SHP77 (cell line): ENCODE measurements around the gene SORCS2.

Experiments
- DNase-seq, 2 experiments: peaks; one replicate each; lab custom pipeline; 2025; lab: John Stamatoyannopoulos, UW

Gene SORCS2

GRCh38 chr4:7666011-7666410 lies 473.7 kb downstream of the SORCS2 start:
- DNase-seq = no peak

DNA sequence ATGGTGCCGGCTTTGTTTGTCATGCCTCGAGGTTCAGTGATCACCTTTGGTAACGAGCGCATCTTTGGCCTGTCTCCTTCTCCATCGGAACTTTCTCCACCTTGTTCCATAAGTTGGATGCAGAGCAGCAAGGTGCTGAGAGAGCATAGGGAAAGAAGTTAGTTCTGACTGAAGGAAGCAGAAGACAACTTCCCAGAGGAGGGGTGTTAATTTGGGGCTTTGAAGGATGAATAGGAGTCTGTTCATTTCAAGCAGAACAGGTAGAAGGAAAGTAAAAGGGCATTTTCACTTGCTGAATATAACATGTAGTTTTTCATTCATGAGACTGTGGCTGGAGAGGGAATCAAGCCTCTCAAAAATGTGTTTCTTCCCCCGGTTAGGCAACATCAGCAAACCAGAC lies 474.4 kb downstream of the SORCS2 start:
- no peak for DNase-seq

GRCh38 chr4:7668271-7668670 lies 475.9 kb downstream of the SORCS2 start:
- no peak for DNase-seq

GRCh38 chr4:7668826-7669225 lies 476.5 kb downstream of the SORCS2 start:
- DNase-seq = no peak

DNA sequence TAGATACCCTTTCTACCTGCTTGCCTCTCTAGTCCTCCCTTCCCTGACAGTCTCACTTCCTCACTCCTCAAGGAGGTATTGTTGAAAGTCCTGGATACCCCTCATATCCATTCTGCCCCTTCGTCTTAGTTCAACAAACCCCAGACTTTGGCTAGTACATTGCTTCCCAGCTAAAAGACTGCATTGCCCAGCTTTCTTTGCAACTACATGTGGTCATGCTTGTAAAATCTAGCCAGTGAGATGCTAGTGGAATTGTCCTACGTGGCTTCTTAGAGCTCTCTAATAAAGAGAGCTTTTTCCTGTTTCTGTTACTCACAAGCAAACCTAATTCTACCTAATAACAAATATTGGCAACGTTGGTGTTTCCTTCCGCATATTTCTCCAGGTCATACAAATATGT lies 480.3 kb downstream of the SORCS2 start:
- no peak for DNase-seq

DNA sequence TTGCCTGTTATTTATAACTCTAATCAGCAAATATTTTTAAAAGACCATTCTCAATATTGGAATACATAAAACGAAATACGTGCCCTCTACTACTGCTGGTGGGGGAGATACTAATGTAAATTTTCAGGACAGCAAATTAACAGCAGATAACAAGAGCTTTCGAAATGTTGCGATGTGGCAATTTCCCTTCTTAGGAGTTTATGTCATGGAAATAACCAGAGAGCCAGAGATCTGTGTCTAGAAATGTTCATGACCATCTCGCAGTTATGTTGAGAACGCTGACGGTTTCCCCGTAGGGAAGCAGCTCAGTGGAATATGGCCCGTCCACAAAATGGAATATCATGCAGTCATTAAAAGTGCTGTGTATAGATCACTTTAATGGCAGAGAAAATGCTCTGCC lies 480.8 kb downstream of the SORCS2 start:
- DNase-seq = no peak

GRCh38 chr4:7674706-7675105 lies 482.4 kb downstream of the SORCS2 start:
- DNase-seq = no peak

DNA sequence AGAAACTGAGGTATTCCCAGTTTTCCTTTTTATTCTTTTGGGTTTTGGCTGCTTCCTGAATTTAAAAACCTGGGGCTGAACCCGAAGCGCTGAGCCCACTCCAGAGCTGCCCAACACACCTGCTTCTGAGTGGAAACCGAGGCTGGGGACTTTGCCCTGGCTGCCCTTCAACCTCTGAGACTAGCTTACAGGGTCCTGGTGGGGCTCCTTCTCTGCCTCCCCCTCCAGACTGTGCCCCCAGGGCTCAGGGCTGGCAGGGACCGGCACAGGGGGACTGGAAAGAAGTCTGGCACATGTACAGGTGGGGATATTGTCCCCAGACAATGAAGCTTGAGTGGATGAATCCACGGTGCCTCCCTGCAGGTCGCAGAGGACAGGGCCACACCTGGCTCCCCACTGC lies 482.8 kb downstream of the SORCS2 start:
- no peak for DNase-seq

DNA sequence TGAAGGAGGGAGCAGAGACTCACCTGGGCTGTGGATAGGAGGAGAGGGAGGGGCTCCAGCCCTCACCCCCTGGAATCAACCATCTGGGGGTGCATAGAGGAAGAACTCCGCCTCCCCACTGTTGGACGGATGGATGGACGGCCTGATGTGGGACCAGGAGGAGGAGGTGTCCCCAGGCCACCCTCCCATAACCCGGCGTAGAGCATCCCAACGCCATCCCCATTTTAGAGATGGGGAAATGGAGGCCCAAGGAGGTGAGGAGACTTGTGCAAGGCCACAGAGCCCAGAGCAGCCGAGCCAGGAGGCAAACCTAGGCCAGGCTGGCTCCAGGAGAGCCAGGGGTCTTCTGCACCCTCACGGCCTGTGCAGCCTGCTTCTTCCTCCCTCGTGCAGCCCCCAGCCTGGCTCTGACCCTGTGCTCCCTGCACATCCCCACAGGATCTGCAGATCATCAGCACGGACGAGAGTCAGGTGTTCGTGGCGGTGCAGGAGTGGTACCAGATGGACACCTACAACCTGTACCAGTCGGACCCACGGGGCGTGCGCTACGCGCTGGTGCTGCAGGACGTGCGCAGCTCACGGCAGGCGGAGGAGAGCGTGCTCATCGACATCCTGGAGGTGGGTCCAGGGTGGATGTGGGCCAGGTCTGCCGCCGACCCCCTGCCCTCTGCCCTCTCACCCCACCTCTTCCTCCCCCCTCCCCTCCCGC lies 483.4 kb downstream of the SORCS2 start:
- no peak for DNase-seq

DNA sequence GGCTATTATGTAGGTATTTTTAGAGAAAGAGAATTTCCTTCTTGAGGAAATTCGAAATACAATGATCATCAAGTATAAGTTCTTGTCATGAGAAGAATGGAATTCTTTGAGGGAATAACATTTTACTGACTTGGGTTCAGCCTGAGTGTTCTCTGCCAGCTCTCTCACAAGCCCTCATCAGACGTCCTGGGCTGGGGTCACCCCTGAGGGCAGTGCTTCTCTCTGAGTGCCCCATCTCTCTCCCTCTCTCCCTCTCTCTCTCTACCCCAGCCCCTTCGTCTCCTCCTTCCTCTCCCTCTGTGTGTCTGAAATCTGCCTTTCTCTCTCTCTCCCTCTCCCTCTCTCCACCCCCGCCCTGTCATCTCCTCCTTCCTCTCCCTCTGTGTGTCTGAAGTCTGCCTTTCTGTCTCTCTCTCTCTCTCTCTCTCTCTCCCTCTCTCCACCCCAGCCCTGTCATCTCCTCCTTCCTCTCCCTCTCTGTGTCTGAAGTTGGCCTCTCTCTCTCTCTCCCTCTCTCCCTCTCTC lies 484.1 kb downstream of the SORCS2 start:
- no peak for DNase-seq

DNA sequence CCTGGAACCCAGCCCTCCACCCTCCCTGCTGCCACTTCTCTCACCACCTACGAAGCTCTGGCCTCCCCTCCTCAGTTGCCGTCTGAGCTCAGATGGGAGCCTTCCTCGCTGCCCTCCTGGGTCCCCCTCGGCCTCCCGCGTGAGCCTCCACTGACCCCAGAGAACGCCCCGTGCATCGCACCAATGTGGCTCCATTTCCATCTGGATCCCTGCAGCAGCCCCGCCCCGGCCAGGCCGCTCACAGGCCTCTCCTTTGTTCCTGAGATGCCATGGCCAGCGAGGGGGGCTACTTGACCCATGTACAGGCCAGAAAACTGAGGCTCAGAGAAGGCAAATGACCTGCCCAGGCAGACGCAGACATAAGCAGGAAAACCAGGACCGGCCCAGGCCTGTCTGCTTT lies 484.7 kb downstream of the SORCS2 start:
- DNase-seq = no peak

DNA sequence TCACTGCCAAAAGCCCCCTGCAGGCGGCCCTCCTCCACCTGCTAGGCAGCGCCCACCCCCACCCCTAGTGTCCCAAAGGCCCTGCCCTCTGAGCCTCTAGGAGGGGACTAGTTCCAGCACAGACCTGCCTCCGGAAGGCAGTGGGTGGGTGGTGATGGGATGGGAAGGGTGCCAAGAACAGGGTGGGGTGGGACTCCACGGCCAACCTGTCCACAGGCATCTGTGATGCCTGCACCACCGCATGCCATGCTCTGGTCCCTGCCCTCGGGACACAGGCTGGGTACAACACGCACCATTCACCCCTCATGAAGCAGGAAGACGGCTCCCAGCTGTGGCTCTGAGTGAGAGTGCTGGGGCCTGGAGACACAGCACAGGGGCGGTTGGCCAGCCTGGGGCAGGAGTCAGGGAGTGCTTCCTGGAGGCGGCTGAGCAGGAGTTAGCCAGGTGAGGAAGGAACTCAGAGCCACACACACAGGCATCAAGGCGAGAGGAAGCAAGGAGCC lies 485.5 kb downstream of the SORCS2 start:
- no peak for DNase-seq

DNA sequence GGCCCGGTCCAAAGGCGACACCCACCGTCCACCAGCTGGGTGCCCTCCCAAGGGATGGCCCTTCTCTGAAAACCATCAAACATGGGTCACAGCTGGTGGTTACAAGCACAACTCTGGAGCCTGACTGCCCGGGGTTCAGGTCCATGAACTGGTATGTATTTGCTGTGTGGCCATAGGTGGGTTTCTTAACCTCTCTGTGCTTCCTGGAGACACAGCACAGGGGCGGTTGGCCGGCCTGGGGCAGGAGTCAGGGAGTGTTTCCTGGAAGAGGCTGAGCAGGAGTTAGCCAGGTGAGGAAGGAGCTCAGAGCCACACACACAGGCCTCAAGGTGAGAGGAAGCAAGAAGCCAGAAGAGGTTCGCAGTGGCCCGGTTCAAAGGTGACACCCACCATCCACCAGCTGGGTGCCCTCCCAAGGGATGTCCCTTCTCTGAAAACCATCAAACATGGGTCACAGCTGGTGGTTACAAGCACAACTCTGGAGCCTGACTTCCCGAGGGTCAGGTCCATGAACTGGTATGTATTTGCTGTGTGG lies 486.0 kb downstream of the SORCS2 start:
- DNase-seq = no peak

DNA sequence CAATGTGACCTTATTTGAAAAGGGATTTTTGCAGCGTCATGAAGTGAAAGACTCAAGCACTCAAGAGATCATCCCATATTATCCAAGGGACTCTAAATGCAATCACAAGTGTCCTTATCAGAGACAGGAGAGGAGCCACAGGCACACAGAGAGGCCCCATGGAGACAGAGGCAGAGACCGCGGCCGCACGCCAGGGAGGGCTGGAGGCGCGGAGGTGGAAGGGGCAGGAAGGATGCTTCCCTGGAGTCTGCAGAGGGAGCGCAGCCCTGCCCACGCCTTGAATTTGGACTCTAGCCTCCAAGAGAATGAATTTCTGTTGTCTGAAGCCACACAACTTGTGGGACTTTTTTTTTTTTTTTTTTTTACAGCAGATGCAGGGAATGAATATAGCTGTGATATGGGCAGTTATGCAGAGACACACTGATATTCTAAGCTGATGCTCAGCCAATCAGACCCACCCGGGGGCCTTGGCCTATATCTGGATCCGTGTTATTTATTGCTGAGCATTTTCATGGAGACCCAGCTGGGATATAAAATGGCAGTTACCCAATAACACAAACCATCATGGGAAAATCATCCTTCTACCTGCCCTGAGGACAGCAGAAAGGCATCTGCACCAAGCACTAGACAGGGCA lies 487.2 kb downstream of the SORCS2 start:
- no peak for DNase-seq

GRCh38 chr4:7680106-7680505 lies 487.8 kb downstream of the SORCS2 start:
- no peak for DNase-seq

DNA sequence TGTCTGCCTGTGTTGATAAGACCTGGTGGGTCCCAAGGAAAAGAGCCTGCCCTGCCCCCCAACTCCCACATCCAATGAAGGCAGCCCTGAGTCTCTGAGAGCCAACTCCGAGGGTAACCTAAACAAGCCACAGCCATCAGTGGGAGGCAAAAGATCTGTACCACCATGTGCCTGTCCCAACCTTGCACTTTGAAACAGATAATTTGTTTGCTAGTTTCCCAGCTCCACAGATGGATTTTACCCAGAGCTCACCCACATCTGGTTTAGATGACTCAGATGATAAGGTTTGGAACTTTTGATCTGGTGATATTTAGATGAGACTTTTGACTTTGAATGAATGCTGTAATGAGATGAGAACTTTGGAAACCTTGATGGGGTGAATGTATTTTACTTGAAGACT lies 488.4 kb downstream of the SORCS2 start:
- no peak for DNase-seq

GRCh38 chr4:7683126-7683703 lies 490.9 kb downstream of the SORCS2 start:
- no peak for DNase-seq

DNA sequence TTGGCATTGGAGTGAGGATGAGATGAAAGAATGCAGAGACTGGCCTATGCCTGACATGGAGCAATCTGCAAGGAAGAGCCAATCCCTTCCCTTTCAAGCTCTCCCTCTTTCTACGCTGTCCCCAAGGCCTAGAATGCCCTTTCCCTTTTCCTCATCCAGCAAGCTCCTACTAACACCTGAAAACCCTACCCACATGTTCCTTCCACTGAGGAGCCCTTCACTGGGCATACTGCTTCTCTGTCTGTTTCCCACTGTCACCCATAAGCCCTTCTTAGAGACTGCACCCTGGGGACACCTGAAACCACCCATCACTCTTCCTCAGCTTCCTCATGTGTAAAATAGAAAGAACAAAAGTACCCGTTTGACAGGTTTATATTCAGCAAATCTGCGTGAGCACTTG lies 492.0 kb downstream of the SORCS2 start:
- no peak for DNase-seq

DNA sequence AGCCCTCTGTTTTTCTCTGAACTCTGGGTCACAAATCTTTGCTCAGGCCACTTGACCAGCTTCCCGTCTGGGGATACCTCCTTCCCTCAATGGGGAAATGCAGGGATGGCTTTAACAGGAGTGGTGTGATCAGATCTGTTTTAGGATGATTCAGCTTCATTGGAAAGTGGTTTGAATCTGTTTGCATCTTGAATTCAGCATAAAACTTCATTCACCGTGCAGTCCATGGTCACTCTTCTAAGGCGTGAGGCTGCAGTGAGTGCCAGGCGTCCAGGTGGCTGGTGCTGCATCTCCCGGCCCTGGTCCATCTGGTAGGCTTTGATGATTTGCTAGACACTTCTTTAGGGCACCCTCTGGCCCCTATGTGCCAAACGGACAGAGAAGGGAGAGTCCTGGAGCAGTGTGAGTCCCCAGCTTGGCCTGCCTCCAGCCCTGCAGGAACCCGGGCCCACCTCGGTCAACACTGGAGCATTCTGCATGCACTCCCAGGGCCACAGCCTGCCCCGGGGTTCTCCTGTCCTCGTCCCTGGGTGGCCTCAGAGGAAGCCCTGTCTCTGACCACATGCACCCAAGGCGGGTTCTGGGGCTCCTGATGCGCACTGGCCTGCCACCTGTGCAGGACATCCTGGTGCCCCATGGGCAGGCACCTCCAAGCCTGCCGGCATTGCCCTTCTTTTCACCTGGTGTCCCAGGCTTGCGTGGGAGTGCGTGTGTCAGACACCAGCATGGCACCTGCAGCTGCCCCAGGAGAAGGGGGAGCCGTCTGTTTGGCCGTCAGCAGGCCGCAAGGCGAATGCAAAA lies 493.9 kb downstream of the SORCS2 start:
- DNase-seq = no peak

DNA sequence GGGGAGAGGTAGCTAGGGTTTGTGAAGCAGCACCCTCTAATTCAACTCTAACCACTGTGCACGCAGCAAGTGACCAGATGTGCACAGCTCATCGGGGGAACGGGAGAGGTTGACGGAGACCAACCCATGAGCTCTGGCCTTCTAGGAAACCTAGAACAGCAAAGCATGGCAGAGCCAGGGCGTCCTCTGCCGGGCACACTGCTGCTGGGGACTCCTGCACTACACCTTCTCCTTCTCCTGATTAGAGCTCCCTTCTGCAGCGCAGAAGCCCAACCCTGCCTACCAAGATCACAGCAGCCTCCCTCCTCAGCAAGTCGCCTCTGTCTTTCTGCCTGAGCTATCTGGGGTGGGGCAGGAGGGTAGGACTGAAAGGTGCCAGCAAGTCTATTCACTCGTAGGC lies 494.7 kb downstream of the SORCS2 start:
- DNase-seq = no peak

- DNase-seq = no peak
Observed at GRCh38 chr4:7687796-7688195, 495.5 kb downstream of the SORCS2 start.
